B cell (primary cell): ENCODE measurements around the gene EPHA2. TPM values are rescaled to one million over a fixed set of nuclear protein-coding genes. Genes with fewer than 3 reads are reported as not detected.

Experiments used
- ATAC-seq: fragments of 200-7000 bp; cut with Tn5 transposase; one replicate; pipeline ENCODE4 v1.10.0; 2021; ENCODE audit warnings: low read depth, mild to moderate bottlenecking, moderate number of reproducible peaks, moderate library complexity
- CTCF ChIA-PET: fragments of 350-600 bp; sonication (Branson Sonifier 250); formaldehyde crosslinking; loops from one replicate; lab custom pipeline; 2021; ENCODE audit warnings: antibody characterized with exemption, inconsistent platforms; lab: Charles Lee
- POLR2A ChIA-PET: fragments of 350-600 bp; sonication (Branson Sonifier 250); formaldehyde crosslinking; loops from one replicate; lab custom pipeline; 2021; ENCODE audit warnings: antibody characterized with exemption; lab: Charles Lee
- DNase-seq: peaks from one replicate; pipeline ENCODE4 v3.0.0; 2013
- H2AFZ ChIP-seq: 2 replicates; pipeline ENCODE4 v1.6.1; 2012; ENCODE audit warnings: mild to moderate bottlenecking, low read depth, low read length; ENCODE audit not compliant: insufficient read depth, poor library complexity, severe bottlenecking
- H3K27ac ChIP-seq, 2 donors: 1 replicate in 1 of 2; 2 replicates in 1 of 2; pipeline ENCODE4 v1.5.1; 2012 to 2013; ENCODE audit warnings: low read length in 2 of 2, mild to moderate bottlenecking in 2 of 2, moderate library complexity in 1 of 2
- H3K27me3 ChIP-seq, 4 experiments: fragments of 200-600 bp in 1 of 4; sonication (generic) in 1 of 4; replicated peaks in 1 of 4; 1 replicate in 2 of 4; 2 replicates in 2 of 4; pipeline versions ENCODE4 v1.6.1 to v1.7.0; 2013 to 2016; ENCODE audit warnings: low read length in 3 of 4, mild to moderate bottlenecking in 2 of 4, mixed read lengths in 1 of 4, moderate library complexity in 1 of 4; ENCODE audit not compliant: insufficient read depth in 4 of 4, control insufficient read depth in 3 of 4; ENCODE audit errors: control extremely low read depth in 1 of 4
- H3K36me3 ChIP-seq, 2 experiments: replicated peaks in 1 of 2; 1 replicate in 1 of 2; 2 replicates in 1 of 2; pipeline versions ENCODE4 v1.6.1 to v1.7.1; 2013; ENCODE audit warnings: low read length in 1 of 2; ENCODE audit not compliant: insufficient read depth in 2 of 2, control insufficient read depth in 1 of 2; ENCODE audit errors: control extremely low read depth in 1 of 2, extremely low read depth in 1 of 2
- H3K4me1 ChIP-seq, 2 donors: fragments of 200-600 bp in 1 of 2; sonication (generic) in 1 of 2; 1 replicate in 1 of 2; 2 replicates in 1 of 2; pipeline versions ENCODE4 v1.5.1 to v1.6.1; 2013 to 2017; ENCODE audit warnings: low read length in 2 of 2; ENCODE audit not compliant: control insufficient read depth in 2 of 2, insufficient read depth in 2 of 2
- H3K4me2 ChIP-seq: replicated peaks from 2 replicates; pipeline ENCODE3; 2012; ENCODE audit warnings: mild to moderate bottlenecking, low read depth, low read length; ENCODE audit not compliant: poor library complexity, severe bottlenecking
- H3K4me3 ChIP-seq, 5 experiments: fragments of 200-600 bp in 1 of 5; sonication (generic) in 1 of 5; 1 replicate in 3 of 5; 2 replicates in 2 of 5; pipeline versions ENCODE4 v1.5.1 to v1.7.0; 2011 to 2016; ENCODE audit warnings: low read length in 4 of 5, mild to moderate bottlenecking in 4 of 5, low read depth in 2 of 5, control low read depth in 1 of 5, moderate library complexity in 1 of 5; ENCODE audit not compliant: insufficient read depth in 1 of 5; ENCODE audit errors: control extremely low read depth in 1 of 5, extremely low read depth in 1 of 5
- H3K79me2 ChIP-seq: fragments of 200-600 bp; sonication (generic); one replicate; pipeline ENCODE4 v1.6.0; 2016; ENCODE audit warnings: low read length; ENCODE audit not compliant: control insufficient read depth, insufficient read depth
- H3K9ac ChIP-seq: fragments of 200-600 bp; sonication (generic); 2 replicates; pipeline ENCODE4 v1.6.1; 2017; ENCODE audit warnings: mild to moderate bottlenecking, low read length, moderate library complexity
- H3K9me3 ChIP-seq, 3 donors: one replicate each; pipeline versions ENCODE4 v1.6.1 to v1.7.1; 2013; ENCODE audit warnings: low read length in 2 of 3; ENCODE audit not compliant: control insufficient read depth in 2 of 3, insufficient read depth in 1 of 3; ENCODE audit errors: control extremely low read depth in 1 of 3
- H4K20me1 ChIP-seq: 2 replicates; pipeline ENCODE4 v1.6.0; 2012; ENCODE audit warnings: mild to moderate bottlenecking, low read length; ENCODE audit not compliant: insufficient read depth, control insufficient read depth, poor library complexity, severe bottlenecking
- H3K27ac Mint-ChIP-seq: one replicate; pipeline ENCODE4 v1.8.0; 2021; ENCODE audit warnings: mixed read lengths
- H3K27me3 Mint-ChIP-seq: one replicate; pipeline ENCODE4 v1.8.0; 2021; ENCODE audit warnings: mixed read lengths
- H3K4me1 Mint-ChIP-seq: one replicate; pipeline ENCODE4 v1.8.0; 2021; ENCODE audit warnings: mixed read lengths
- H3K4me3 Mint-ChIP-seq: one replicate; pipeline ENCODE4 v1.8.0; 2021; ENCODE audit warnings: mixed read lengths
- H3K9me3 Mint-ChIP-seq: one replicate; pipeline ENCODE4 v1.8.0; 2022; ENCODE audit warnings: mixed read lengths; ENCODE audit not compliant: insufficient read depth
- EZH2 ChIP-seq: IDR thresholded peaks from 2 replicates; pipeline ENCODE4 v1.6.1; 2012; ENCODE audit warnings: borderline replicate concordance, low read depth, mild to moderate bottlenecking, moderate library complexity, low read length; ENCODE audit not compliant: insufficient read depth, poor library complexity, severe bottlenecking
- WGBS: methylation state at CpG from one replicate; pipeline ENCODE4 v1.1.5; 2013; ENCODE audit warnings: missing lambda C conversion rate; ENCODE audit not compliant: insufficient coverage; 5-methylcytosine and 5-hydroxymethylcytosine counted together
- intact Hi-C: fragments of 100-400 bp; cut with micrococcal nuclease; formaldehyde crosslinking; loops from one replicate; pipeline ENCODE4 v1.10.0; 2022
- polyA plus RNA-seq: library from polyadenylated mRNA; depleted of rRNA; stranded (reverse); fragments of >200 nt; gene quantifications from 2 replicates; pipeline ENCODE4 v1.2.3, GENCODE V29; 2012
- total RNA-seq, 2 donors: library from RNA; stranded (reverse); fragments of 120-200 nt in 1 of 2; gene quantifications; 1 replicate in 1 of 2; 2 replicates in 1 of 2; pipeline versions ENCODE4 v1.2.3 to v1.2.4, GENCODE V29; 2013 to 2022
- TF ChIP-seq, protein P1 (sequence below): fragments of 200-600 bp; IDR thresholded peaks from one replicate; pipeline ENCODE4 v1.8.0; 2022; ENCODE audit warnings: antibody characterized with exemption, mild to moderate bottlenecking

Gene EPHA2
- total and polyA plus RNA-seq, 2 donors (not counting 1 experiment from before 2014, with no cell fraction given), result 0.12 TPM; not detected in 1

DNA sequence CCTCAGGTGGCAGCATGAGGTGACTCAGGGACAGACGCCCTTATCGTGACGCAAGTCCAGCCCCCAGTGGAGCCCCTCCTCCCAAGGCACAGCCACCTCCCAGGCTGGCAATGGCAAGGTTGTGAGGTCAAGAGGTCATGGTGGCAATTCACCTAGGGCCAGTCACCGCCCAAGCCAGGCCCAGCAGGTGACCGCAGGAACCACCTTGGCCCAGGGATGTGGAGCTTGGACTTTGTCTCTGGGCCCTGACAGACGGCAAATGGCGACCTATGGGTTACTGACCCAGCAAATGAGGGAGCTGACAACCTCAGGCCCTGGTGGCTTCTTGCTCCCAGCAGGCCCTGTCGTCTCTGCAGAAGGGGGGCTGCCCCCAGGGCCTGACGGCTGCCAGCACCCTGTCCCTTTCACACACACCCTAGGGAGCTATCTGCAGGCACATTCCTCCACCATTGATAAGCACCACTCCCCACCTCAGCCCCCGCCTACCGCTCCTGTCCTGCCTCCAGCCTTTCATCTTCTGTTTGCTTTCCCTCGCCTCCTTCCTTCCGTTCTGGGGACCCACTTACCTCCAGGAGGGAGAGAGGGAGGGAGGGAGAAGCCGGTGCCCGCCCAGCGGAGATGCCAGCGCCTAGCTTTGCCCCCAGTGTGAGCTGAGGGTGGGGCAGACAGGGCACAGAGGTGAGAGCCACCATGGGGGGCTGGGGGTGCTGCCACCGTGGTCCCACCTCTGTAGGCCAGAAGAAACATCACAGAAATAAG, 12.1 kb downstream of the EPHA2 start:
- Mint-ChIP-seq H3K4me3 (no peak overlapping the region), H3K4me1 (no peaks in the 10 kb centered on the region), H3K27ac (no peak overlapping the region), H3K9me3 (no peaks in the 10 kb centered on the region), H3K27me3 (peaks cover 25% of the 10 kb centered on the region)
- Histone ChIP-seq H3K4me1 (no peaks in the 10 kb centered on the region), H3K27ac (no peak overlapping the region), H3K9me3 (no peaks in the 10 kb centered on the region), H3K4me2 (no peak overlapping the region), H3K27me3 (peaks cover 0 to 29% (median 0%) of the 10 kb centered on the region in 4 experiments), H3K79me2 (no peaks in the 10 kb centered on the region), H3K9ac (no peak overlapping the region), H3K4me3 (no peak overlapping the region), H3K36me3 (no peaks in the 10 kb centered on the region), H4K20me1 (no peaks in the 10 kb centered on the region), H2AFZ (no peak overlapping the region)
- ChIA-PET CTCF (no interaction called here), POLR2A (no interaction called here)
- no peak for DNase-seq
- WGBS, result 77% methylated on average over 11 of the region's 18 CpGs
- TF ChIP-seq, protein P1, sequence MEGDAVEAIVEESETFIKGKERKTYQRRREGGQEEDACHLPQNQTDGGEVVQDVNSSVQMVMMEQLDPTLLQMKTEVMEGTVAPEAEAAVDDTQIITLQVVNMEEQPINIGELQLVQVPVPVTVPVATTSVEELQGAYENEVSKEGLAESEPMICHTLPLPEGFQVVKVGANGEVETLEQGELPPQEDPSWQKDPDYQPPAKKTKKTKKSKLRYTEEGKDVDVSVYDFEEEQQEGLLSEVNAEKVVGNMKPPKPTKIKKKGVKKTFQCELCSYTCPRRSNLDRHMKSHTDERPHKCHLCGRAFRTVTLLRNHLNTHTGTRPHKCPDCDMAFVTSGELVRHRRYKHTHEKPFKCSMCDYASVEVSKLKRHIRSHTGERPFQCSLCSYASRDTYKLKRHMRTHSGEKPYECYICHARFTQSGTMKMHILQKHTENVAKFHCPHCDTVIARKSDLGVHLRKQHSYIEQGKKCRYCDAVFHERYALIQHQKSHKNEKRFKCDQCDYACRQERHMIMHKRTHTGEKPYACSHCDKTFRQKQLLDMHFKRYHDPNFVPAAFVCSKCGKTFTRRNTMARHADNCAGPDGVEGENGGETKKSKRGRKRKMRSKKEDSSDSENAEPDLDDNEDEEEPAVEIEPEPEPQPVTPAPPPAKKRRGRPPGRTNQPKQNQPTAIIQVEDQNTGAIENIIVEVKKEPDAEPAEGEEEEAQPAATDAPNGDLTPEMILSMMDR, result no peak
- TF ChIP-seq EZH2, result no peak
- intact Hi-C loops, result no loop called here
- ATAC-seq, result no peak

DNA sequence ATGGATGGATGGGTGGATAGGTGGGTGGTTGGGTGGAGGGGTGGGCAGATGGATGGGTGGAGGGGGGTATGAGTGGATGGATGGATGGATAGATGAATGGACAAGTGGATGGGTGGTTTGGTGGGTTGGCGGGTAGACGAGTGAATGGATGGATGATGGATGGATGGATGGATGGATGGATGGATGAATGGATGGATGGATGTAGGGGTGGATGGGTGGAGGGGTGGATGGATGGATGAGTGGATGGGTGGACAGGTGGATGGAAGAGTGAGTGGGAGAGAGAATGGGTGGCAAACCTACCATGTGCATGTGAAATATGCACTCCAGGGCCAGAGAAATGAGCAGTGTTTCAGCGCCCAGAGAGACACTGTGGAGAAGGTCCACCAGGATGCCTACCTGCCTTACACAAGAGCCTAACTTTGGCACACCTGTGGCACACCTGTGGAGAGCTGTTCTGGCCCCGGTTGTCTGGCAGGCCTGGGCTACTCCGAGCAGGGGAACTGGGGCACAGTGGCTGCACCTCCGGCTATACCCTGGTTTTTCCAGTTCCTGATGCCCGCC, 12.8 kb downstream of the EPHA2 start:
- Histone ChIP-seq H3K9ac (no peak overlapping the region), H2AFZ (no peak overlapping the region), H3K4me2 (no peak overlapping the region), H3K27ac (no peak overlapping the region), H3K9me3 (no peaks in the 10 kb centered on the region), H3K27me3 (peaks cover 0 to 24% (median 0%) of the 10 kb centered on the region in 4 experiments), H3K4me1 (no peaks in the 10 kb centered on the region), H3K4me3 (no peak overlapping the region), H3K36me3 (no peaks in the 10 kb centered on the region), H4K20me1 (no peaks in the 10 kb centered on the region), H3K79me2 (no peaks in the 10 kb centered on the region)
- no peak overlapping the region for H3K4me3 Mint-ChIP-seq
- peaks cover 23% of the 10 kb centered on the region for H3K27me3 Mint-ChIP-seq
- TF ChIP-seq, protein P1, result no peak
- TF ChIP-seq EZH2, result no peak
- H3K9me3 Mint-ChIP-seq, result no peaks in the 10 kb centered on the region
- H3K27ac Mint-ChIP-seq, result no peak overlapping the region
- no peaks in the 10 kb centered on the region for H3K4me1 Mint-ChIP-seq
- ATAC-seq (no peak), DNase-seq (no peak)
- POLR2A ChIA-PET, result no interaction called here
- 95% methylated on average over 6 of the region's 7 CpGs for WGBS
- CTCF ChIA-PET, result no interaction called here
- intact Hi-C loops, result no loop called here
